ENCODE data around the gene DBNDD1.
"Not testable (repeated sequence)": the region's sequence is repeated elsewhere in the genome, so short reads cannot be mapped to it uniquely, and the experiment has no call there.

DNA sequence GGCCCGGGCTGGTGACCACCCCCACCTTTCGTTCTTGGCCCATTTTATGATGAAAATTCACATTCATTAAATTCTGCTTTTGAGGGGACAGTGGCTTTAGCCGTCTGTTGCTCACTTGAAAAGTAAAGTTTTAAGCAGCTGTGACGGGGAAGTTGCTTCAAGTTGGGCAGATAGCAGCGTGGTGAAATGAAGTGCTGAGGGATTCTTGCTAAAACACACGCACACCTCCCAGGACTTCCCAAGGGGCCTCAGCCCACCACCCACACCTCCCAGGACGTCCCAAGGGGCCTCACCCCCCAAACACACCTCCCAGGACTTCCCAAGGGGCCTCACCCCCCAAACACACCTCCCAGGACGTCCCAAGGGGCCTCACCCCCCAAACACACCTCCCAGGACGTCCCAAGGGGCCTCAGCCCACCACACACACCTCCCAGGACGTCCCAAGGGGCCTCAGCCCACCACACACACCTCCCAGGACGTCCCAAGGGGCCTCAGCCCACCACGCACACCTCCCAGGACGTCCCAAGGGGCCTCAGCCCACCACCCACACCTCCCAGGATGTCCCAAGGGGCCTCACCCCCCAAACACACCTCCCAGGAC, 11.5 kb downstream of the DBNDD1 start:
- TF ChIP-seq, protein P1, sequence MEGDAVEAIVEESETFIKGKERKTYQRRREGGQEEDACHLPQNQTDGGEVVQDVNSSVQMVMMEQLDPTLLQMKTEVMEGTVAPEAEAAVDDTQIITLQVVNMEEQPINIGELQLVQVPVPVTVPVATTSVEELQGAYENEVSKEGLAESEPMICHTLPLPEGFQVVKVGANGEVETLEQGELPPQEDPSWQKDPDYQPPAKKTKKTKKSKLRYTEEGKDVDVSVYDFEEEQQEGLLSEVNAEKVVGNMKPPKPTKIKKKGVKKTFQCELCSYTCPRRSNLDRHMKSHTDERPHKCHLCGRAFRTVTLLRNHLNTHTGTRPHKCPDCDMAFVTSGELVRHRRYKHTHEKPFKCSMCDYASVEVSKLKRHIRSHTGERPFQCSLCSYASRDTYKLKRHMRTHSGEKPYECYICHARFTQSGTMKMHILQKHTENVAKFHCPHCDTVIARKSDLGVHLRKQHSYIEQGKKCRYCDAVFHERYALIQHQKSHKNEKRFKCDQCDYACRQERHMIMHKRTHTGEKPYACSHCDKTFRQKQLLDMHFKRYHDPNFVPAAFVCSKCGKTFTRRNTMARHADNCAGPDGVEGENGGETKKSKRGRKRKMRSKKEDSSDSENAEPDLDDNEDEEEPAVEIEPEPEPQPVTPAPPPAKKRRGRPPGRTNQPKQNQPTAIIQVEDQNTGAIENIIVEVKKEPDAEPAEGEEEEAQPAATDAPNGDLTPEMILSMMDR (conservative IDR thresholded peaks at IDR 0.05) = not testable (repeated sequence)
- not testable (repeated sequence) for TF ChIP-seq EZH2 (IDR thresholded peaks at IDR 0.05; ENCODE audit: low read depth)
